ENCODE results near the gene SLC7A11.

Gene SLC7A11

DNA sequence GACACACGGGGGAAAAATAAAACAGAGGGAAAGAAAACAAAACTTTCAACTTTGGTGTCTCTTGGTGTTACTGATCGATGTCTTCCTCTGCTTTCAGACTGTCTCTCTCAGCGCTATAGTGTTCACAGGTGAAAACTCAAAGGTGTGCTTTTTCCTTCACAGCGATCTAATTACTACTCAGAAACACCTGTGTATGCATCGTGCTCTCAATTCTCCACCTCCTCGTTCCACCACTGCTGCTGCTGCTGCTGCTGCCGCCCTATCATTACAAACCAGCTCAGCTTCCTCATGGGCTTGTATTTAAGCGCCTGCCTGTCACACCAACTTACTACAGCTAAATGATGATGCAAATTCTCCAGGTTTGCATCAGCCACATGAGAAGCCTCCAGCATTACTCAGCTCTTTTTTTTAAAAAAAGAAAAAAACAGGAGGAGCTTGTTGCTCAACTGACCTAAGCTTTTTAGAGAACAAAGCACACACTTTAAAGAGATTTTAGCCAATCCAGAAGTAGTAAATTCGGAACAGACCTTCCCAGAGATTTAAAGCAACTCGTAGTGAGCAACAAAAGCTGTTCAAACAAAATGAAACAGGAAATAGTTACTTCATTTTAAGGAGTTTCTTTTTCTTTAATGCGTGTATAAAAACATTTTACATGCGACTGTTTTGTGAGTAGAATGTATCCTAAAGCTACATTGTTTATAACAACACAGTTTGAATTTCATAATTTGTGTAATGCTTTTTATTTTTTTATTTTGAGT lies at the start of gene SLC7A11:
TSS of gene SLC7A11 (minus strand) at position 274 of the 758 bp plus-strand sequence. CDS start 280 bp downstream, outside the sequence.
- peak; percentile 6 for DNase-seq

DNA sequence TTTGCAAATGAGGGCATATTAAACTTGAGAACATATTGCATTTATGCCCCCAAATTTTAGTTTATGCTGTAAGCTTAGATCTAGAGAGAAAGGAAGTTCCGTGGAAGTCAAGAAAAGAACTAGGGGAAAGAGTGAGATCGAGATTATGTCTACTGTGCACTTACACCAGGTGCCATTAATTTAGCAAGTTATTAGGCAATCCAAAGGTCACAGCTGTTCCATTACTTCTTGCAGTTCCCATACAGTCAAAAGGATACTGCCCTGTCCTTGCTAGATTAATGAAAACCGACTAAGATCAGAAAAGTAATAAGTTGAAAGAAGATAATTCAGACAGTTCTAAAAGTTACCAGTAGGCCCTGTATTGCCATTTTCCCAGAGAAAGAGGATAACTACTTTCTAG lies 49.3 kb upstream of the SLC7A11 start:
- DNase-seq: no peak

DNA sequence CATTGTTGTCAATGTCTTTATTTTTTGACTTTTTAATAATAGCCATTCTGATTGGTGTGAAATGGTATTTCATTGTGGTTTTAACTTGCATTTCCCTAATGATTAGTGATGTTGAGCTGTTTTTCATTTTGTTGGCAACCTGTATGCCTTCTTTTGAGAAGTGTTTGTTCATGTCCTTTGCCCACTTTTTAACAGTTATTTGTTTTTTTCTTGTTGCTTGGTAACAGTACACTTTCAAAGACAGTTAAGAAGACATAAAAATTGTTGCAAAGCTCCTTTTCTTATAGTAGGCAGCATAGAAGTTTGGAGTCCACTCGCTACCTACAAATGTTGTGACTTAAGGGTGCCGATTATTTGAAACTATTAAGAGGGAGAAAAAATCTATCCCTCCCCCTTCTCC lies 48.7 kb upstream of the SLC7A11 start:
- DNase-seq: no peak

DNA sequence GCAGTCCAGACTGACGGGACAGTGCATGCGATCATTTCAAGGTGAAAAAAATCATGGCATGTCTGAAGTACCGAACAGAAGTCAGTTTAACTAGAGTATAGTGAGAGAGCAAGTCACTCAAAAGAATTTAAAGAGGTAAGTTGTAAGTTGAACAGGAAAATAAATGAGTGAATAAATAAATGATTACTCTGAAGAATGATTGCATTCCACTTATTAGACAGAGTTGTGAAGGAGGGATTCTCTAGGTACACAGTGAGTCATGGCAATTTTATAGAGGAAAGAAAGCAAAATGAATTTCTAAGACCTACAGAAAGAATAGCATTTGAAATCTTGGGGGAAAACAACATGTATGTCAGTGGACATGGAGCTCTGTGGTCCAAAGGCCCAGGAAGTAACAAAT lies 37.1 kb upstream of the SLC7A11 start:
- no peak for DNase-seq

DNA sequence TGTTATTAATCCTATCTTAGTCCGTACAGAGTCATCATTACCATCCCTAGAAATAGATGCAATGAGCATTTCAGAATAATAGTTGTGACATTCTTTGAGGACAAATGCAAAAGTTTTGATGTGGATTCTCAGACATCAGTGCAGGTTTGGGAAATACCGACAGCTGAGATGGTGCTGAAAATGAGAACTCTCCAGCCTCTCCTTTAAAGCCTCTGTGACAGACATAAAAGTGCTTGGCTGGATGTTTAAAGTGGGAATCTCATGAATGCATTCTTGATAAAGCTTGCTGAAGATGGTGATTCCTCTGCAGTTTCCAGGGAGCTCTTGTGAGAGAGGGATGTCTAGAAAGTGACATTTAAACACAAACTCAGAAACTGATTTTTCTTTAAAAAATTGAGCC lies 35.0 kb upstream of the SLC7A11 start:
- DNase-seq: no peak

DNA sequence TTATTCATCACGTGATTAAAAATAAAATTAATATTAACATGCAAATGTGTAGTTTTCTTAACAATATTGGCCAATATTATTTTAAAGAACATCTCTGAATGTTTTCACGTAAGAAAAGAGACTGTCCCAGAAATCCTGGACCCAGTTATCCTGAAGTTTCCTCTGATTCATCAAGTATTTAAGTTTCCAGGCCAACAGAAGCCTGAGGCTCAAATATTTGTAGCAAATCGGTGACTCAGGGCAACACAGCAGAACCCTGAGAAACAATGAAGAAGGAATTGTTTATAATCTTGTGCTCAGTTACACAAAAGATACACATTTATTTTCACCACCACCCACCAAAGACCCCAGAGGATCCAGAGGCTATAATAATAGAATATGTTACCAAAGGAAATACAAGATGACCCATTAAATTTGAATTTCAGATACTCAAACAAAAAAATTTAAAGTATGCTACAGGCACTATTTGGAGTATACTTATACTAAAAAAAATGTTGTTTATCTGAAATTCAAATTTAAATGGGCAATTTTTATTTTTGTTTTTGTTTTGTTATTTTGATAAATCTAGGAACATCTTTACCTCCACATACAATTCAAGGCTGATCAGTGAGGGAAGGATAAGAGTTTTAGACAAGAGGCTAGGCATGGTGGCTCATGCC lies 33.9 kb upstream of the SLC7A11 start:
- DNase-seq: no peak

DNA sequence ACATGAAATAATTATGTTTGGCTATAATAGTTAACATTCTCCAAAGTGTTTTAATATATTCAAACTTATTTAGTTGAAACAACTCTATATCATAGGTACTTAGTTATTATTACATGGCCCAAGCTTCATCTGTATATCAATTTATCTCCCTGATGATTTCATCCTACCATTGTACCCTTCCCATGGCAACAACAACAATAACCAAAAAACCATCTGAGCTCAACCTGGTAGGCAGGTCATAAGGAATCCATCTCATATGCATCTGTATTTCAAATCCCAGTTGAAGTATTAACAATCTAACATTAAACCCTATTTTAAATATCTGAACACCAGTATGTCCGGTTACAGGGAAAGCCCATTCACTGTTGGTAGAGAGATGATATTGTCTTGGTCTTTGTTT lies 33.1 kb upstream of the SLC7A11 start:
- DNase-seq: no peak

DNA sequence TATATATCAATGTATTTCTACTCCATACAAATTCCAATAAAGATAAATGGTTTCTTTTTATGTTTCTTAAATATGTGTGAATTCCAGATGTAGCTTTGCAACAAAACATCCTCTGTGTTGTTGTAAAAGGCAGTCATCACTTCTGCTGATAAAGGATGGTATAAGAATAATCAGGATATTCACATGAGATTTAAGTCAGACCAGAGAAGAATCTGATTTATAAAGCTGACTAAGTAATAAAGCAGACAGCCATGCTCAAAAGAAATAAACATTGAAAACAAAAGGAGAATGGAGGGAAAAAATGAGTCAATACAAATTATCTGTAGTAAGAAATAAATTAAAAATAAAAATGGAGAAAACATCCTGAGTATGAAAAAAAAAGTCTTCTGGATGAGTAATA lies 27.0 kb upstream of the SLC7A11 start:
- no peak for DNase-seq

DNA sequence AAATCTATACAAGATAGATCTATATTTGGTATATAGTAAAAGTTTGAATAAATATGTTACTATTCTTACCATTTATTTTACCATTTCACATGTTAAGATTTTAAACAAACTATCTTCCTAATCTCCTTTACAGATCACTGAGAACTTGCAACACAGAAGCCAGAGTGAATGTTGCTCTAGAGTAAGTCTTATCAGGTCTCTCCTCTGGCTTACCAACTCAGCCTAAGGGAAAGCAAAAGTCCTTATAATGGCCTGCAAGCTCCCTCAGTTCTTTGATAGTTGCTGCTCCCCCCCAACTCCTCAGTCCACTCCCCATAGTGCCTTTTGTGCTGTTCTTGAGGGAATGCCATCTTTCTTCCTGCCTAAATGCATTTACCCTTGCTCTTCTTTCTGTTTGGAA lies 25.7 kb upstream of the SLC7A11 start:
- no peak for DNase-seq

DNA sequence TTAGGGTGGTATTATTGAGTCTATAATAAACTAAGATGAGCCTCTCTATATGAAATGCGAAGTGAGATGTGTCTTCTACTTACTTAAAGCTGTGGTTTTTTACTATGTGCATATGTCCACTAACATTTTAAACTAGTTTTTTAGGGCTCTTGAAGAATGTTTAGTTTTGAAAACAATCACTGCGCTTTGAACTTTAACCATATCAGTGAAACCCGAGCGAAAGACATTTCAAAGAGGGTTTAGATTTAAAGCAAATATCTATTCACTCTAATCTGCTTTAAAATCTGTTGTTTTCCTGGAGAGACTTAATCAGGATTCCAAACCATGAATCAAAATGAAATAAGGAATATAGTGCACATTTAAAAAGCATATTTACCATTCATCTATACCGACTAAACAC lies 24.8 kb upstream of the SLC7A11 start:
- no peak for DNase-seq

DNA sequence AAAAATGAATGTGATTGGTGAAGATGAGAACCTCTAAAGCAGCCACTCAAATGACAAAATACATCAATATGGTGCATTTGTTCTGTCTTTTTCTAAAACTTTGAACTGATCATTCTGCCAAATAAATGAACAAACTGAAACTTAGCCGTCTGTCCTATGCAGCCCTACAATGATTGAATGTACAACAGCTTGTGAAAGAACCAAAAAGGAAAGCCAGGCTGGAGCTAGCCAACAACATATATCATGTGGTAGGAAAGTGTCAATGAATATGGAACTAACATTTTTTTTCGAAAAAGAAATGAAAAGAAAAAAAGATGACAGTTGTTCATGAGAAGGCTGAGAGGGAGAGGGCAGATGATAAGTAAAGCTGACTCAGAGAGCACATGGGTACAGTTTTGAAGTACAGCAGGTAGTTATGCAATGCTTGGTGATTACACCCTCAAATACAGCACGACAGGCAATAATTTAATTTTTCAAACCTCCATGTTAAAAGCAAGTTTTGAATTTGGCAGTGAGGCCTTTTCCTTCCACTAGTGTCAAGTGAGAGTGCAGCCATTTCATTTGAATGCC lies 21.2 kb upstream of the SLC7A11 start:
- no peak for DNase-seq

DNA sequence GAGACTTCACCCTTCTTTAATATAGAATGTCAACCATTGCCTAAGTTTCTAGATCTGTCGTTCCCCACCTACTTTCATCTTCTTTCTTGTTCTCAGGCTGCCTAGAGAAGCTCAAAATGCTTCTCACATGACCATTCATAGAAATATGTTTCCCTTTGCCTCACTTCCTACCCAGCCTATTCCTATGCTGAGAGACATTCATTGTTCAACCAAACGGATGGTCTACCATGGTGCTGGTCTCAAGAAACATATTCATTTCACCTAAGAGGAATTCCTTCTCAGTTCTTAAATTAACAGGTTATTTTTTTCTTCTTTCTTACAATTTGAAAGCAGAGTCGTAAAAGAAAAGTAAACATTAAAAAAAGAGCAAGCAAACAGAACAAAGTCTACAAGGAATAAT lies 20.3 kb upstream of the SLC7A11 start:
- no peak for DNase-seq

DNA sequence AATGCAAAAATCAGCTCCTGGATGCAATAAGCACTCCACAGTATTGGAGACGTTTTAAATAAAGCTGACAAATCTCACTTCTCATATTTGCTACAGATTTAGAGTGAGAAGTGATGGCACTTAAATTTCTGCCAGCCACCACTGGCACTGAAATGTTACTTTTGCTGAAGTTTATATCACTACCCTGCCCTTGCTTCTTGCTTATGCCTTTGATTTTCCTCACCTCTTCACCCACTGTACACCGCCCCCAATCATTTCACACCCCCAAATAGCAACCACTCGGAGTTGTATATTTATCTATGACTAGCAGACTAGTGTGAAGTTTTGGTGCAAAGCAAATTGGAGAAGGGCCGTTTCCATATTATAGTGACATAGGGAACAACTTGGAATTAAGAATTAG lies 19.9 kb upstream of the SLC7A11 start:
- no peak for DNase-seq

DNA sequence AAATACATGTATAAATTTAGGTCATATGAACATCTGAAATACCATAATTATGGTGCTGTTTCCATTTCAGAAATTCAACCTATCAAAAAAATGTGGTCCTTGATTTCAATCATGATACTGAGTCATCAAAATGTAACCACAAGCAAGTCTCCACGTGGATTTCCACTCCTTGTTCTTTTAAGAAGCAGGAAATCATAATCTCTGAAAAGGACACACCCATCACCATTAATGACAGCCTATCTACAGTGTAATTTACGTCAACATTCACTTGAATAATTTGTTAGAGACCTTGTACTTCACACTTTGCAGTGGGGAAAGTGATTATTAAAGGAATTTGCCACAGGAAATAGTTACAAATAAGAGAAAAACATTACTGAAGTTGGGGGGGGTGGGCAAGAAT lies 17.7 kb upstream of the SLC7A11 start:
- DNase-seq: no peak

DNA sequence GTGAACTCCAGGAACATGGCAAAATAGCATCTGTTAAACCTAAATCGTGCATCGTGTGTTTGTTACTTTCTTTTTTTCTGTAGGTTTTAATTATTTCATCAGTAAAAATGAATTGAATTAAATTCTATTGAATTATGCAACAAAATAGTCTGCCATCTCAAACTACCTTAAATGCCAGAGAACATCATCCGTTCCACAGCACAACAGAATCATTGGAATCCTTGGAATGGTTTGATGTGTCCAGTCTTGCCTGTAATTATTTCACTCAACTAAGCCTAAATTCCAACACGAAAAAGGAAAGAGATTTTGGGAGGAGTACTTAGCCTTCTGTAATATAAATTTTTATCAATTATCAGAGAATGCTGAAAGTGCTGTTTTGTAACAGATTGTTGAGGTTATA lies 17.1 kb upstream of the SLC7A11 start:
- no peak for DNase-seq

DNA sequence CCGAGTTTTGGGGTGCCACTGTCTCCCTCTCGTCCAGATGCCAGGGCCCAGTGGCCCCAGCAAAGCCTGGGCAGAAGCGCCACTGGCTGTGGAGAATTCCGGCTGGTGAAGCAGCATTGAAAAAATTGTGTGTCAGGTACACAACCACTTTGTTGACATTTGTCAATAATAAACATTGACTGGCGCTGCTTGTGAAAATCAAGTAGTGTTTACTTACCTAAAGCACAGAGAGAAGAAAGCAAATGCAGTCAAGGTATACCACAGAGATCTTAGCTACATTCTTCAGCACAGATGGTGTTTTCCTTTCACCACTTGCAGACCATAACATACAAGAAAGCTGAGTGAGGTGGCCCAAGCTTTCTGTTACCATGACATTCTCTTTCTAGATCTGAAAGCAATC lies 14.5 kb upstream of the SLC7A11 start:
- no peak for DNase-seq

DNA sequence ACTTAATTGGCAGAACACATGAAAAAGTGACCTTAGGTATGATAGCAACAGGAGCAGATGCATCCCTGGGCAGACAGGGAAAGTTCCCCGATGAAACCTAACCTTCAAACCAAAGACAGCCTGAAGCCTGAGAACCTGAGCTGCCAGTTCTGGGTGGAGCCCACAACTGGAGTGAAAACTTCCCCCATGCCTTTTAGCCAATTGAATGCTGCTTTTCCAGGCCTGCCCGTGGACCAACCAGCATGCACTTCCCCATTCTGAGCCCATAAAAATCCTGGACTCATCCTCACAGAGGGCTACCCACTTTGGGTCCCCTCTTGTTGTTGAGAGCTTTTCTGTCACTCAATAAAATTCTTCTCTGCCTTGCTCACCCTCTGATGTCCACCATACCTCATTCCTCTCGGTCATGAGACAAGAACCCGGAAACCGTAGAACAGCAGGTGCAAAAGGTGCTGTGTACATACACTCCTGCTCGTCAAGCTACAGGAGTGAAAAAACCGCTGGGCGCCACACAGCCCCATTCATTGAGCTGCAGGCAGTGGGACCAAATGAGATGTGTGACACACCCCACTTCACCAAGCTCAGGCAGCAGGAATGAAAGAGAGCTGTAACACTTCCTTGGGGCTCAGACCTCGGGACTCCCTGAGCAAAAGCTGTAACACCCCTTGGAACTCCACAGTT lies 13.9 kb upstream of the SLC7A11 start:
- no peak for DNase-seq

DNA sequence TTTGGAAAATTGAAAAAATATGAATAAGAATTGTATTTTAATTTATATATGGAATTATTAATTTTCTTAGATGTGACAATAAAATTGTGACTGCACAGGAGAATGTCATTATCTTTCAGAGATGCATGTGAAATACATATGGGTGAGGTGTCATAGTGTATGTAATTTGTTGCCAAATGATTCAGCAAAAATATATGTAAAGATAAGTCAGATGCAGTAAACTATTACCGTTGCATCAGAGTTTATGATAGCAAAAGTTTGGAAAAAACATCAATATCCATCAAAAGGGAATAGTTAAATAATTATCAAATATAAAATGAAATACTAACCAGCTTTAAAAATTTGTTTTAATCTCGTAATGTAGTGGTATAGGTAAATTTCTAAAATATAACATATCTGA lies 10.4 kb upstream of the SLC7A11 start:
- no peak for DNase-seq

DNA sequence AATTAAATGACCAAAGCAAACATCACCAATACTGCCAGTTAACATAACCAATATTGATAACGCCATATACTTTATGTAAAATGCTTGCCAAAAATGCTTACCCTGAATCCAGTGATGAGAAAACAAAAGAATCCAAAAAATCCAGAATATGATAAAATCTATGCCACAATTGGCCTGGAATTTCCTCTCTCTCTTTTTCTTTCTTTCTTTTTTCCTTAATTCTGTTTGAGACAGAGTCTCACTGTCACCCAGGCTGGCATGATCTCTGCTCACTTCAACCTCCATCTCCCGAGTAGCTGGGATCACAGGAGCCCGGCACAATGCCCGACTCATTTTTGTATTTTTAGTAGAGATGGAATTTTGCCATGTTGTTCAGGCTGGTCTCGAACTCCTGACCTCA lies 9.8 kb upstream of the SLC7A11 start:
- no peak for DNase-seq

DNA sequence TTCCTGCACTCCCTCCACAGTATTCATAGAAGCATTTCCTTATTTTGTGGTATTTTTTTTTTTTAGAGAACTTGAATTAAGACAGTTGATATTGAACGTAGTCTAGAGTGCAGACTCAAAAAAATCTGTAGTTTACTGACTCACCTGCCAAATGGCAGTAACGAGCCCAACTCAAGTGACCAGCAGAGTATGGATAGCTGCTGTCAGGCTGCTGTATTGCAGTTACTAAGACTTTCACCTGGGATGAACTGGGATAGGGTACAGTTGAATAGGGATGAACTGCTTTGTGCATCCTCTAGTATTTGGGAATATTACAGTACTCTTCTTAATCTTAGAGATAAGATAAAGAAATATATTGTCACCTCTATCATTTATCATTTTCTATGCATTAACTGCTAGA lies 7.0 kb upstream of the SLC7A11 start:
- DNase-seq: no peak

DNA sequence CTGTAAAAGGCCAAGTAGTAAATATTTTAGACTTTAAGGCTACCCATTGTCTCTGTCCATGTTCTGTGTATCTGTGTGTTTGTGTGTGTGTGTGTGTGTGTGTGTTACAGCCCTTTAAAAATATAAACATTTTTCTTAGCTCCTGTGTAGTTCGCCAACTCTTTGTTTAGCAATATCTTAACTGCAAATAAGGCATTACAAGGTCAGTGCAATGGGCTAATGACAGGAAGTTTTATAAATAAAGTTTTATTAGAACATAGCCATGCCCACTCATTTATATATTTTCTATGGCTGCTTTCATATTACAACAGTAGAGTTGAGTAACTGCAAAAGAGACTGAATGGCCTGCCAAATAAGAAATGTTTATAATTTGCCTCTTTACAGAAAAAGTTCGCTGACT lies 5.9 kb upstream of the SLC7A11 start:
- DNase-seq: no peak

DNA sequence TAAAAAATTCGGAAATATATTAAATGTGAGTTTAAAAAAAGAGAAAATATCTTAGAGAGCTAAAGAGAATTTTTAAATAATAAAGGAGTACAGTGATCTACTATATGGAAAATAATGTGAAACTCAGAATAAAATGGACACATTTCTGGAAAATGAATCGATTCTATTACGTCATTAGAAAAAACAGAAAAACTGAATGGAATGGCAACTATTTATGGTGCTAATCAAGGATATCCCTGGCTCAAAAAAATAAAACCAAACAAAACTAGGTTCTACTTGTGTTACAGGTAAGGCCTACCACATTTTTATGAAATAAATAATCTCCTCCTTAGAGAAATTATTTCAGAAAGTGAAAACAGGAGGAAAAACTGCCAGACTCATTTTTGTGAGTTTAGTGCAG lies 5.5 kb upstream of the SLC7A11 start:
- DNase-seq: no peak

DNA sequence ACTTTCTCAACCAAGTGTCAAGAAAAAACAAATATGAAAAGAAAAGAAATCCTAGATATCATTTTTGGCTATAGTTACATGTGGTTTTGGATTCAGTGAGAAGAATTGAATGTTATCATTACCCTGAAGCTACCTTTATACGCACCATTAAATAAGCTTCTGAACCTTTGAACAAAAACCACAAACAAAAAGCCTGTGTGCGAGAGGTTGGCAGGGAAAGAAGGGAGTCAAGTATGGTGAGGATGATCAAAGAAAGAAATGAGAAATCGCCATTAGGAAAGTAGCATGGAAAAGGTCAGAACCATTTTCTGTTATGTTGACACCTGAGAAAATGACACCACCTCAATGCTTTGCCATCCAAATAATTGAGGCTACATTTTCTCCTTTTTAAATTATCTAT lies 1.2 kb upstream of the SLC7A11 start:
- no peak for DNase-seq

DNA sequence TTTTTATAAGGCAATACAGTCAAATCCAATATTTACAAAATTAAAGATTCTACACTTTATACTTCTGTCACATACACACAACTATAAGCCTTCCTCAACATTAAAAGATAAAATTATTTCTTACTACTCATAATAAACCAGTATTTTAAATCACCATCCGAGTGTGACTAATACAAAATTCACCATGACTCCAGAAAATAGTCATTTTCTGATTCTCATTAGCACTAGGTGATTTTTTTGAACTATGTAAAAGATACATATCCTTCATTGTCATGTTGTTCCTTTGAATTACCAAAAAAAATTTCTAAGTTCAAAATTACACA lies 646 bp upstream of the SLC7A11 start:
- DNase-seq: no peak
